Activated naive CD8-positive, alpha-beta T cell (primary cell): ENCODE results near the gene GSC2.

ENCODE experiments used
- H3K27ac Mint-ChIP-seq: one replicate; pipeline ENCODE4 v1.8.0; 2021; ENCODE audit warnings: mixed read lengths
- H3K27me3 Mint-ChIP-seq: one replicate; pipeline ENCODE4 v1.8.0; 2021; ENCODE audit warnings: mixed read lengths
- H3K36me3 Mint-ChIP-seq: one replicate; pipeline ENCODE4 v1.8.0; 2021; ENCODE audit warnings: mixed read lengths
- H3K4me1 Mint-ChIP-seq: one replicate; pipeline ENCODE4 v1.8.0; 2021; ENCODE audit warnings: low read depth, mixed read lengths
- H3K4me3 Mint-ChIP-seq: one replicate; pipeline ENCODE4 v1.8.0; 2021; ENCODE audit warnings: mild to moderate bottlenecking, mixed read lengths
- H3K9me3 Mint-ChIP-seq: one replicate; pipeline ENCODE4 v1.8.0; 2021; ENCODE audit warnings: low read depth, mixed read lengths

Gene GSC2

GRCh38 chr22:19124377-19124776 lies 25.7 kb downstream of the GSC2 start:
- Mint-ChIP-seq H3K36me3 (no peaks in the 10 kb centered on the region), H3K4me3 (no peak overlapping the region), H3K9me3 (no peaks in the 10 kb centered on the region), H3K27ac (no peak overlapping the region), H3K27me3 (no peaks in the 10 kb centered on the region), H3K4me1 (peaks cover 29% of the 10 kb centered on the region)

GRCh38 chr22:19123936-19124335 lies 26.2 kb downstream of the GSC2 start:
- no peaks in the 10 kb centered on the region for H3K36me3 Mint-ChIP-seq
- H3K27ac Mint-ChIP-seq: no peak overlapping the region

GRCh38 chr22:19122752-19123492 lies 27.2 kb downstream of the GSC2 start:
- Mint-ChIP-seq H3K36me3 (no peaks in the 10 kb centered on the region), H3K4me3 (peak overlapping the region; percentile 86), H3K27me3 (no peaks in the 10 kb centered on the region), H3K27ac (no peak overlapping the region), H3K9me3 (no peaks in the 10 kb centered on the region), H3K4me1 (peaks cover 44% of the 10 kb centered on the region)

More at GRCh38 chr22:19123936-19124335, 26.2 kb downstream of the GSC2 start:
- H3K9me3 Mint-ChIP-seq: no peaks in the 10 kb centered on the region
- no peak overlapping the region for H3K4me3 Mint-ChIP-seq
- H3K27me3 Mint-ChIP-seq: no peaks in the 10 kb centered on the region
- peaks cover 34% of the 10 kb centered on the region for H3K4me1 Mint-ChIP-seq

- Mint-ChIP-seq H3K27me3 (no peaks in the 10 kb centered on the region), H3K36me3 (no peaks in the 10 kb centered on the region), H3K4me1 (peaks cover 51% of the 10 kb centered on the region), H3K9me3 (no peaks in the 10 kb centered on the region), H3K4me3 (peak within 1 kb of the TSS; percentile 90), H3K27ac (peak within 1 kb of the TSS; percentile 58)
Observed at GRCh38 chr22:19122143-19122751, 27.8 kb downstream of the GSC2 start, which contains the start of gene DGCR2. DGCR2 (minus strand) TSS chr22:19122412; CDS start chr22:19122206, 206 bp downstream.

GRCh38 chr22:19121631-19122142 lies 28.4 kb downstream of the GSC2 start:
- Mint-ChIP-seq H3K9me3 (no peaks in the 10 kb centered on the region), H3K27me3 (no peaks in the 10 kb centered on the region), H3K36me3 (no peaks in the 10 kb centered on the region), H3K27ac (peak overlapping the region; percentile 58), H3K4me3 (peak overlapping the region; percentile 90), H3K4me1 (peaks cover 56% of the 10 kb centered on the region)

GRCh38 chr22:19120829-19121630 lies 29.1 kb downstream of the GSC2 start:
- Mint-ChIP-seq H3K36me3 (no peaks in the 10 kb centered on the region), H3K9me3 (no peaks in the 10 kb centered on the region), H3K27me3 (no peaks in the 10 kb centered on the region), H3K4me1 (peaks cover 63% of the 10 kb centered on the region), H3K4me3 (peak overlapping the region; percentile 90), H3K27ac (peak overlapping the region; percentile 84)

GRCh38 chr22:19119949-19120348 lies 30.1 kb downstream of the GSC2 start:
- no peaks in the 10 kb centered on the region for H3K27me3 Mint-ChIP-seq
- peak overlapping the region; percentile 90 for H3K4me3 Mint-ChIP-seq
- H3K27ac Mint-ChIP-seq: peak overlapping the region; percentile 84
- H3K36me3 Mint-ChIP-seq: no peaks in the 10 kb centered on the region
- H3K4me1 Mint-ChIP-seq: peaks cover 74% of the 10 kb centered on the region
- H3K9me3 Mint-ChIP-seq: no peaks in the 10 kb centered on the region

- Mint-ChIP-seq H3K4me3 (peak overlapping the region; percentile 10), H3K9me3 (no peaks in the 10 kb centered on the region), H3K4me1 (peaks cover 83% of the 10 kb centered on the region)
Observed at GRCh38 chr22:19118329-19118880, 31.7 kb downstream of the GSC2 start.

GRCh38 chr22:19117111-19117512 lies 33.0 kb downstream of the GSC2 start:
- Mint-ChIP-seq H3K27ac (peak overlapping the region; percentile 70), H3K27me3 (no peaks in the 10 kb centered on the region), H3K4me1 (peaks cover 83% of the 10 kb centered on the region), H3K36me3 (no peaks in the 10 kb centered on the region), H3K9me3 (no peaks in the 10 kb centered on the region), H3K4me3 (peak overlapping the region; percentile 38)

More at GRCh38 chr22:19118329-19118880, 31.7 kb downstream of the GSC2 start:
- Mint-ChIP-seq H3K27ac (no peak overlapping the region), H3K27me3 (no peaks in the 10 kb centered on the region), H3K36me3 (no peaks in the 10 kb centered on the region)

GRCh38 chr22:19115628-19116027 lies 34.5 kb downstream of the GSC2 start:
- no peaks in the 10 kb centered on the region for H3K9me3 Mint-ChIP-seq
- H3K4me1 Mint-ChIP-seq: peaks cover 83% of the 10 kb centered on the region
- H3K27ac Mint-ChIP-seq: peak overlapping the region; percentile 59
- H3K27me3 Mint-ChIP-seq: no peaks in the 10 kb centered on the region
- no peaks in the 10 kb centered on the region for H3K36me3 Mint-ChIP-seq
- H3K4me3 Mint-ChIP-seq: no peak overlapping the region

- Mint-ChIP-seq H3K36me3 (no peaks in the 10 kb centered on the region), H3K4me1 (peaks cover 81% of the 10 kb centered on the region), H3K4me3 (no peak overlapping the region), H3K9me3 (no peaks in the 10 kb centered on the region), H3K27me3 (no peaks in the 10 kb centered on the region), H3K27ac (peak overlapping the region; percentile 59)
Observed at GRCh38 chr22:19114984-19115552, 35.0 kb downstream of the GSC2 start.

GRCh38 chr22:19113429-19113828 lies 36.7 kb downstream of the GSC2 start:
- peaks cover 82% of the 10 kb centered on the region for H3K4me1 Mint-ChIP-seq
- no peak overlapping the region for H3K27ac Mint-ChIP-seq
- H3K27me3 Mint-ChIP-seq: no peaks in the 10 kb centered on the region
- H3K9me3 Mint-ChIP-seq: no peaks in the 10 kb centered on the region
- H3K36me3 Mint-ChIP-seq: no peaks in the 10 kb centered on the region
- H3K4me3 Mint-ChIP-seq: no peak overlapping the region

- Mint-ChIP-seq H3K4me3 (peak overlapping the region; percentile 35), H3K9me3 (no peaks in the 10 kb centered on the region)
Observed at GRCh38 chr22:19111584-19111983, 38.5 kb downstream of the GSC2 start.

GRCh38 chr22:19111140-19111539 lies 39.0 kb downstream of the GSC2 start:
- no peaks in the 10 kb centered on the region for H3K9me3 Mint-ChIP-seq
- H3K27ac Mint-ChIP-seq: peak overlapping the region; percentile 88
- H3K36me3 Mint-ChIP-seq: peaks cover 2% of the 10 kb centered on the region
- peak overlapping the region; percentile 46 for H3K4me3 Mint-ChIP-seq
- H3K4me1 Mint-ChIP-seq: peaks cover 80% of the 10 kb centered on the region
- H3K27me3 Mint-ChIP-seq: no peaks in the 10 kb centered on the region

More at GRCh38 chr22:19111584-19111983, 38.5 kb downstream of the GSC2 start:
- peaks cover 80% of the 10 kb centered on the region for H3K4me1 Mint-ChIP-seq
- H3K27ac Mint-ChIP-seq: peak overlapping the region; percentile 66
- no peaks in the 10 kb centered on the region for H3K27me3 Mint-ChIP-seq
- no peaks in the 10 kb centered on the region for H3K36me3 Mint-ChIP-seq
